ENCODE data around the gene BZW2.

- TF ChIP-seq POLR2AphosphoS5 (IDR thresholded peaks at IDR 0.05; ENCODE audit: borderline replicate concordance, low read depth, low read length) (no peak), FOXP2 (optimal IDR thresholded peaks at IDR 0.05; ENCODE audit: control extremely low read depth, extremely low read length, insufficient read depth) (no peak)
These were observed 82.8 kb downstream of the BZW2 start for GRCh38 chr7:16728811-16729210.

All from SK-N-MC (cell line).